GM23248 (cell line): Measurements from ENCODE around the gene FAM149B1. TPM values are rescaled to one million over a fixed set of nuclear protein-coding genes. Genes with fewer than 3 reads are reported as not detected.

Experiments used
- DNase-seq: peaks from one replicate; pipeline ENCODE4 v3.0.0-alpha.2; 2015
- H2AFZ ChIP-seq: fragments of 200-600 bp; sonication (generic); 2 replicates; pipeline ENCODE4 v1.6.1; 2016; ENCODE audit warnings: antibody characterized with exemption
- H3F3A ChIP-seq: fragments of 200-600 bp; sonication (generic); 2 replicates; pipeline ENCODE4 v1.6.1; 2016; ENCODE audit warnings: mild to moderate bottlenecking, antibody characterized with exemption, mixed run types; ENCODE audit not compliant: insufficient read depth
- H3K27ac ChIP-seq: fragments of 200-600 bp; sonication (generic); 2 replicates; pipeline ENCODE4 v1.5.1; 2016; ENCODE audit warnings: mild to moderate bottlenecking
- H3K27me3 ChIP-seq: fragments of 200-600 bp; sonication (generic); replicated peaks from 2 replicates; pipeline ENCODE4 v1.6.1; 2016; ENCODE audit warnings: mild to moderate bottlenecking; ENCODE audit not compliant: insufficient read depth
- H3K36me3 ChIP-seq: fragments of 200-600 bp; sonication (generic); 2 replicates; pipeline ENCODE4 v1.6.1; 2016; ENCODE audit warnings: low read depth, mild to moderate bottlenecking
- H3K4me1 ChIP-seq: fragments of 200-600 bp; sonication (generic); 2 replicates; pipeline ENCODE4 v1.6.1; 2016; ENCODE audit warnings: mild to moderate bottlenecking; ENCODE audit not compliant: insufficient read depth
- H3K4me2 ChIP-seq: fragments of 200-600 bp; sonication (generic); one replicate; pipeline ENCODE4 v1.6.1; 2016; ENCODE audit warnings: mild to moderate bottlenecking; ENCODE audit not compliant: unreplicated experiment
- H3K4me3 ChIP-seq: fragments of 200-600 bp; sonication (generic); 2 replicates; pipeline ENCODE4 v1.5.1; 2016; ENCODE audit warnings: mild to moderate bottlenecking
- H3K79me2 ChIP-seq: fragments of 200-600 bp; sonication (generic); 2 replicates; pipeline ENCODE4 v1.6.1; 2016; ENCODE audit warnings: mild to moderate bottlenecking; ENCODE audit not compliant: insufficient read depth
- H3K9ac ChIP-seq: fragments of 200-600 bp; sonication (generic); 2 replicates; pipeline ENCODE4 v1.6.1; 2016; ENCODE audit warnings: mild to moderate bottlenecking
- H3K9me2 ChIP-seq: fragments of 200-600 bp; sonication (generic); 2 replicates; pipeline ENCODE4 v1.6.1; 2016; ENCODE audit warnings: mixed run types, mild to moderate bottlenecking, moderate library complexity; ENCODE audit not compliant: insufficient read depth
- H3K9me3 ChIP-seq: fragments of 200-600 bp; sonication (generic); one replicate; pipeline ENCODE4 v1.6.1; 2017; ENCODE audit warnings: low read depth
- H4K20me1 ChIP-seq: fragments of 200-600 bp; sonication (generic); 2 replicates; pipeline ENCODE4 v1.6.0; 2016; ENCODE audit not compliant: insufficient read depth
- EZH2 ChIP-seq: fragments of 200-600 bp; sonication (generic); IDR thresholded peaks from 2 replicates; pipeline ENCODE4 v1.6.1; 2018; ENCODE audit warnings: antibody characterized with exemption, mild to moderate bottlenecking; ENCODE audit not compliant: insufficient read depth, poor library complexity, severe bottlenecking
- EZH2phosphoT487 ChIP-seq: fragments of 200-600 bp; sonication (generic); IDR thresholded peaks from 2 replicates; pipeline ENCODE4 v1.6.1; 2018; ENCODE audit warnings: antibody characterized with exemption, moderate library complexity, mild to moderate bottlenecking, low read depth; ENCODE audit not compliant: insufficient read depth
- WGBS, 2 experiments: methylation state at CpG; one replicate each; pipeline ENCODE4 v1.1.6; 2015 to 2017; ENCODE audit warnings: low lambda C conversion rate in 2 of 2, low coverage in 1 of 2; ENCODE audit errors: missing lambda C conversion rate in 2 of 2; 5-methylcytosine and 5-hydroxymethylcytosine counted together
- in situ Hi-C: fragments of 300-500 bp; cut with MboI; formaldehyde crosslinking; loops from 2 replicates; pipeline ENCODE4 v1.15.0; 2020
- polyA plus RNA-seq: library from polyadenylated mRNA; unstranded; fragments of >200 nt; fragmentation: Nextera tagmentation; extraction: Ambion mirVana; gene quantifications from 2 replicates; pipeline ENCODE4 v1.2.1, GENCODE V29; 2016
- small RNA-seq: library from RNA; depleted of rRNA; stranded (forward); fragments of <200 nt; gene quantifications from one replicate; pipeline ENCODE3, GENCODE V24; 2014; ENCODE audit warnings: low read depth, low replicate concordance
- total RNA-seq: library from RNA; depleted of rRNA; stranded (reverse); fragments of >200 nt; shearing (Covaris generic); gene quantifications from 2 replicates; pipeline ENCODE4 v1.2.3, GENCODE V29; 2014; rRNA removed

The FAM149B1 gene
- total and polyA plus RNA-seq, 2 experiments from 2014 or later, result 7.4 to 23.3 TPM

DNA sequence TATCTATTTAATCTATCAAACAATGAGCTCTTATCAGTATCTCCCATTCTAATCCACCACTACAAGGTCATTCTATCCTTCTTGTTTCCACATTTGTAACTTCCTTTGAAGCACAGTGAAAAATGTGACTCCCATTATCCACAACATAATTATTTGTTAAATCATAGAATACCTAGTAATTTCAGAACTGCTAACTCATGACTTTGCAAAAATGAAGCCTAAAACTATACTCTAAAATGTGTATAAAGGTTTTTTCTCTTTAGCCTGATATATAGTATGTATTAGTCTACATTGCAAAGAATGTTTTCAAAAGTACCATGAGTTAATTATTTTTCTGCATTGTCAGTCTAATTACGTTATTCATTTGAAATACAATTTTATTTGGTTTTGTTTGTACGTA lies 96.5 kb downstream of the FAM149B1 start:
- Histone ChIP-seq H3K36me3 (no peaks in the 10 kb centered on the region), H4K20me1 (no peaks in the 10 kb centered on the region), H3K9me2 (no peaks in the 10 kb centered on the region), H3K9me3 (no peaks in the 10 kb centered on the region), H2AFZ (no peak overlapping the region), H3F3A (0 out of 2 replicates have a peak, but pooled peaks cover 5% of the 10 kb centered on the region), H3K79me2 (no peaks in the 10 kb centered on the region), H3K4me2 (no peak overlapping the region), H3K27me3 (no peaks in the 10 kb centered on the region), H3K9ac (no peak overlapping the region), H3K4me1 (peaks cover 7% of the 10 kb centered on the region), H3K4me3 (no peak overlapping the region), H3K27ac (no peak overlapping the region)
- 76 to 86% methylated on average over 2 of the region's 2 CpGs for WGBS, 2 experiments
- in situ Hi-C loops, result no loop called here
- TF ChIP-seq EZH2phosphoT487 (no peak), EZH2 (no peak)
- no peak for DNase-seq

DNA sequence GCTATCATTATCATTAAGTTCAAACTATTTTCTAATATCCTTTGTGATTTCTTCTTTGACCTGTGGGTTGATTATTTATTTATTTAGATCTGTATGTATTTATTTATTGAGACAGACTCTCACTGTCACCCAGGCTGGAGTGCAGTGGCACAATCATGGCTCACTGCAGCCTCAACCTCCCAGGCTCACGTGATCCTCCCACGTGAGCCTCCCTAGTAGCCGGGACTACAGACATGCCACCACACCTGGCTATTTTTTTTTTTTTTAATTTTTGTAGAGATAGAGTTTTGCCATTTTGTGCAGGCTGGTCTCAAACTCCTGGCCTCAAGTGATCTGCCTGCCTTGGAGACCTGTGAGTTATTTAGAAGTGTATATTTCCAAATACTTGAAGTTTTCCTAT lies 113.2 kb downstream of the FAM149B1 start:
- H3F3A ChIP-seq, result no peaks in the 10 kb centered on the region
- in situ Hi-C loops, result no loop called here
- H3K9ac ChIP-seq, result no peak overlapping the region
- H3K27ac ChIP-seq, result no peak overlapping the region
- no peak for DNase-seq
- no peaks in the 10 kb centered on the region for H3K9me2 ChIP-seq
- H4K20me1 ChIP-seq, result no peaks in the 10 kb centered on the region
- no peak overlapping the region for H2AFZ ChIP-seq
- H3K4me1 ChIP-seq, result peaks cover 5% of the 10 kb centered on the region; the same call in 1 of the 2 replicates
- 71 to 87% methylated on average over 3 of the region's 3 CpGs for WGBS, 2 experiments
- no peaks in the 10 kb centered on the region for H3K9me3 ChIP-seq
- H3K4me3 ChIP-seq, result no peak overlapping the region
- H3K27me3 ChIP-seq, result no peaks in the 10 kb centered on the region
- no peaks in the 10 kb centered on the region for H3K79me2 ChIP-seq
- H3K36me3 ChIP-seq, result no peaks in the 10 kb centered on the region
- H3K4me2 ChIP-seq, result no peak overlapping the region
- no peak for TF ChIP-seq EZH2
- no peak for TF ChIP-seq EZH2phosphoT487

DNA sequence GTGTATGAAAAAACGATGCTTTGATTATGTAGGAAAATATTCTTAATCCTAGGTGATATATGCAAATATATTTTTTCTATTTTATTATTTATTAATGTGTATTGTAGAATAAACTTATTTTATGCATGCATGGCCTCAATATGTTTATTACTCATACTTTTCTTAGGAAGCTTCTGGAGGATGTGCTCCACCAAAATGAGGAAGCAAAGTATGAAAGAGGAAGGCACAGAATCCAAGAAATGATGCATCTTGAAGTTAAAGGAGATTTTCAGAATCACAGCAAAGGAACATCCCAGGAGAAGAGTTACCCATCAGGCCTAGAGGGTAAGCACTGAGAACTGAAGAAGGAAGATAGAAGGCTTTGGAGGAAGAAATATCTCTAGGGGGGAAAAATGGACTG lies 119.5 kb downstream of the FAM149B1 start:
- in situ Hi-C loops, result no loop called here
- TF ChIP-seq EZH2phosphoT487, result no peak
- no peak for TF ChIP-seq EZH2
- Histone ChIP-seq H3K36me3 (no peaks in the 10 kb centered on the region), H3K27ac (no peak overlapping the region), H3K9ac (no peak overlapping the region), H3K4me1 (no peaks in the 10 kb centered on the region), H3K79me2 (no peaks in the 10 kb centered on the region), H3F3A (no peaks in the 10 kb centered on the region), H3K9me2 (no peaks in the 10 kb centered on the region), H3K9me3 (no peaks in the 10 kb centered on the region), H3K4me2 (no peak overlapping the region), H3K27me3 (no peaks in the 10 kb centered on the region), H3K4me3 (no peak overlapping the region), H4K20me1 (no peaks in the 10 kb centered on the region), H2AFZ (no peak overlapping the region)
- no peak for DNase-seq
- 51 to 59% methylated on average over 1 of the region's 1 CpG for WGBS, 2 experiments

DNA sequence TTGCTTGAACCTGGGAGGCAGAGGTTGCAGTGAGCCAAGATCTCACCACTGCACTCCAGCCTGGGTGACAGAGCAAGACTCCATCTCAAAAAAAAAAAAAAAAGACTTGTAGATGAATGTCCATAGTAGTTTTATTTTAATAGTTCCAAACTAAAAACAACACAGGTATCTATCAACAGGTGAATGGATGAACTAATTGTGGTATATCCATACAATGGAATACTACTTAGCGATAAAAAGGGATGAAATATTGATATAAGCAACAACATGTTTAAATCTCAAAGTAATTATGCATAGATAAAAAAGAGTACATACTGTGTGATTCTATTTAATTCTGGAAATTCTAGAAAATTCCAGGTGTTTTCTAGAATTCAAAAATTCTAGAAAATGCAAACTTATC lies 122.0 kb downstream of the FAM149B1 start:
- Histone ChIP-seq H3K4me3 (no peak overlapping the region), H3K9me3 (no peaks in the 10 kb centered on the region), H3K36me3 (no peaks in the 10 kb centered on the region), H3F3A (no peaks in the 10 kb centered on the region), H3K4me1 (no peaks in the 10 kb centered on the region), H3K27ac (no peak overlapping the region), H2AFZ (no peak overlapping the region), H3K9ac (no peak overlapping the region), H3K4me2 (no peak overlapping the region), H3K79me2 (no peaks in the 10 kb centered on the region), H4K20me1 (no peaks in the 10 kb centered on the region), H3K27me3 (no peaks in the 10 kb centered on the region), H3K9me2 (no peaks in the 10 kb centered on the region)
- in situ Hi-C loops, result no loop called here
- DNase-seq, result no peak
- 88 to 93% methylated on average over 1 of the region's 1 CpG for WGBS, 2 experiments
- TF ChIP-seq EZH2phosphoT487 (no peak), EZH2 (no peak)

DNA sequence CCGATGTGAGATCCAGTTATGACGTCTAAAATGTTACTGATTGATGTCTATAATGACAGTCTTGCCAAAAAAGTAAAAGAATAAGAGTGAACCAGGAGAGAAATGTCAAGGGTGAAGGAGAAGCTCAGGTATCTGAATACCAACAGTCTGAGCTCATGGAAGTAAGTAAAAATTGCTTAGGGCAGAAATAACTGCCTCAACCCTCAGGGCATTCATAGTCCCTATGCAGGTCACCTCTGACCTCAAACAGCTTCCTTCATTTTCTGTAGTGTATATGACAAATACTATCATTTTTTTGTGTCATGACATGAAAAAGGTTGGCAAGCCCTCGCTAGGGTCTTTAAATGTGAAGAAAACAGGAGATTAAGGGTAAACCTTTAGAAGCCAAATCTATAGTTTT lies 125.5 kb downstream of the FAM149B1 start:
- in situ Hi-C loops, result no loop called here
- no peaks in the 10 kb centered on the region for H3K36me3 ChIP-seq

More for the DNA sequence above, 125.5 kb downstream of the FAM149B1 start:
- H3K9me2 ChIP-seq, result no peaks in the 10 kb centered on the region
- no peak overlapping the region for H3K4me3 ChIP-seq
- WGBS, 2 experiments, result 54% methylated on average over 3 of the region's 3 CpGs
- peaks cover 3% of the 10 kb centered on the region; the same call in 1 of the 2 replicates for H3K27me3 ChIP-seq
- H3K9me3 ChIP-seq, result no peaks in the 10 kb centered on the region
- H3K4me2 ChIP-seq, result no peak overlapping the region
- H3F3A ChIP-seq, result no peaks in the 10 kb centered on the region
- TF ChIP-seq EZH2 (no peak), EZH2phosphoT487 (no peak)
- no peak overlapping the region for H3K27ac ChIP-seq
- H3K9ac ChIP-seq, result no peak overlapping the region
- H3K4me1 ChIP-seq, result no peaks in the 10 kb centered on the region
- no peaks in the 10 kb centered on the region for H4K20me1 ChIP-seq
- H3K79me2 ChIP-seq, result no peaks in the 10 kb centered on the region
- DNase-seq, result no peak
- H2AFZ ChIP-seq, result no peak overlapping the region

Small RNA genes lying within 50 kb of the gene (small RNA-seq; reads per million reads assigned to genes)
- gene RF00019 (not detected), gene RNU6-833P (not detected), gene SNORA11F (0.37 reads per million)

Other genes with a start within 250 kb of the FAM149B1 start
- gene PLA2G12B, start 213.3 kb upstream of the FAM149B1 start, total RNA-seq, result not detected in 2 replicates
- gene PLA2G12B, start 213.3 kb upstream of the FAM149B1 start, polyA plus RNA-seq, result not detected in 2 replicates
- gene P4HA1, start 71.3 kb upstream of the FAM149B1 start, total RNA-seq, result 387 and 419 TPM in 2 replicates
- 360 and 363 TPM in 2 replicates for gene P4HA1, start 71.3 kb upstream of the FAM149B1 start, polyA plus RNA-seq
- 0.51 and 1.7 TPM in 2 replicates for gene NUDT13, start 57.7 kb upstream of the FAM149B1 start, total RNA-seq
- 1.2 and 1.4 TPM in 2 replicates for gene NUDT13, start 57.7 kb upstream of the FAM149B1 start, polyA plus RNA-seq
- 20.2 and 21.3 TPM in 2 replicates for gene ECD, start 111 bp upstream of the FAM149B1 start, total RNA-seq
- 36.0 and 37.3 TPM in 2 replicates for gene ECD, start 111 bp upstream of the FAM149B1 start, polyA plus RNA-seq
- gene DNAJC9, start 79.1 kb downstream of the FAM149B1 start, total RNA-seq, result 19.8 and 20.9 TPM in 2 replicates
- gene DNAJC9, start 79.1 kb downstream of the FAM149B1 start, polyA plus RNA-seq, result 20.7 and 21.1 TPM in 2 replicates
- gene MRPS16, start 84.5 kb downstream of the FAM149B1 start, total RNA-seq, result 57.2 and 57.8 TPM in 2 replicates
- gene MRPS16, start 84.5 kb downstream of the FAM149B1 start, polyA plus RNA-seq, result 109 and 110 TPM in 2 replicates
- gene CFAP70, start 190.7 kb downstream of the FAM149B1 start, total RNA-seq, result 0.38 and 0.43 TPM in 2 replicates
- 0.61 and 0.65 TPM in 2 replicates for gene CFAP70, start 190.7 kb downstream of the FAM149B1 start, polyA plus RNA-seq
- gene ANXA7, start 245.9 kb downstream of the FAM149B1 start, total RNA-seq, result 118 and 152 TPM in 2 replicates
- gene ANXA7, start 245.9 kb downstream of the FAM149B1 start, polyA plus RNA-seq, result 167 and 178 TPM in 2 replicates